HG02759 (cell line): ENCODE measurements around the gene PBX1.

Experiments
- ATAC-seq: cut with Tn5 transposase; IDR thresholded peaks from one replicate; pipeline ENCODE4 v1.9.1; 2021; ENCODE audit warnings: mild to moderate bottlenecking, moderate library complexity; ENCODE audit not compliant: unreplicated experiment

PBX1 gene

DNA sequence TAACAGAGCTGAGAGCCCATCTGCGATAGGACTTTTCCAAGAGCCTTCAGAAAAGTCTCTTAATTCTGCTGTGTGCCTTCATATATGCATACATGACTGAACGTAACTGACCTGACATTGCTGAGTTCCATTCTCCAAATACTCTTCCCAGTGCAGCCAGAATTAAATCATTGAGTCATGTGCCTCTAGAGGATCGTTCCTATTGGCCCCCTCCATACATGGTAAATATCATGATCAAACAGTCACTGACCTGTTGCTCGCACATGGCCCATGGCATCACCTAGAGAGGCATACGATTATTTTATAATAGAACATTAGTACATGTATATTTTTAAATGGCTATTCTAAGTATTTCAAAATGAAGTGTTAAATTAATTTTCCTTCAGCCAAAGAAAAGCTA, 186.8 kb downstream of the PBX1 start:
- ATAC-seq, result no peak

DNA sequence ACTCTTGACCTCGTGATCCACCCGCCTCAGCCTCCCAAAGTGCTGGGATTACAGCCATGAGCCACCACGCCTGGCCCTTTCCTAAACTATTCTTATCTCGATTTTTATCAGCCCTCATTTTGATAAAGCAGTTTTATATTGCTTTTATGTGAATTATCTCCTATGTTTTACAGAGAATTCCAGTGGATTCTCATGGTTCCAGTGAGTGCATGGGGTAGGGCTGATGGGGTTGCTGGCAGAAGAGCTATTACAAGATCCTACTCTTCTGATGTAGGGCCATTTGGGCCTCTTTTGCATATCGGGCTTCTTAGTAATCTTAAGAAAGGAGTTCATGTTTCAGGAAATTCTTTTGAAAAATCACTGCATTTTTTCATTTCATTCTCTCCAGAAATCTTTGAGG, 187.6 kb downstream of the PBX1 start:
- no peak for ATAC-seq

DNA sequence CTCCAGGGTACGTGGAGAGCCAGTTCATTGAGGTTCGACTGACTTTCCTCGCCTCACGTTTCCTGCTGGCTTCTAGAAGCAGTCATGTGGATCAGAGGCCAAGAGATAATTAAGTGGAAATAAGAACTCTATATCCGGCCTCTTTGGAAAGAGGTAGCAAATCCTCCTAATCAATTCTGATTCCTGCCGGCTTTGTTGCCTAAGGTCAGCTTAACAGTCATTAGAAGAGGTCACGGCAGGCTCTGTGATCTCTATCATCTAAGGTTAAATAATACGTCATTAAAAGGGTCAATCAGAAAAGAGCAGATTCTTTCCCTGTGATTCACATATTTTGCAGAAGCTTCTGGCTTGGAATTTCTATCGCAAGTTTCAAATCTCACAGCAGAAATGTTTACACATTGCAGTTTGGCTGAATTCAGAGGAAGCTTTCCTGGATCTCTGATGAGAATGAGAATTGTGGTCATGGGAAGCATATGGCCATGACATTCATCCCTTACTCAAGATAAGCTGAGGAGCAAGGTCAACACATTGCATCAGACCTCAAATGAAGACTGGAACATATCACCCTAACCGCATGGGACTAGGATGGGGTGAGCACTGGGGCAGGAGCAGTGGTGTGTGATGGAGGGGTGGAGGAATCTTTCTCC, 189.4 kb downstream of the PBX1 start:
- ATAC-seq, result no peak

DNA sequence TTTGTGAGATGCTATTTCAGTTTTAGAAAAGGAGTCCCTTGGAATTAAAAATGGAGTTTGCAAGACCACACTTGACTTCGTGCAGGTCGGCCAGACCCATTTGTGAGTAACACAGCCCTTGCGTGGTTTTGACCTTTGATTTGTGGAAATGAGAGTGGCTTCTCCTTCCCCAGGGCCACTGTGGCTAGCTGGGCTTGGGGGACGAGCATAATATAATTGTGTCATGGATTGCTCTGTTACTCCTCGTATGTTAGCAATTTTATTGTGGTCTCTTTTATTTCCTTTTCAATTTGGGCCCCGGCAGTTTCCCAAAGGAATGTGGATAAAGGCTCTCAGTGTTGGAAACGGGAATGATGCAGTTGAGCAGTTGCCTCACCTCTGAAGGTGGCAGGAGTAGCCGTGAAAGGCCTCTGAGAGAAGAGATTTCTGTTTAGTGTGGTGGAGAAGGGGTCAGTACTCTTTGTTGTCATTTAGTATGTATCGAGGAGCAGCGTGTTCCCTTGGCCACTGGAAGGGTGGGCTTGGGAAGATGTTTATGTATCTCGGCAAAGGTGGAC, 194.6 kb downstream of the PBX1 start:
- ATAC-seq, result no peak

DNA sequence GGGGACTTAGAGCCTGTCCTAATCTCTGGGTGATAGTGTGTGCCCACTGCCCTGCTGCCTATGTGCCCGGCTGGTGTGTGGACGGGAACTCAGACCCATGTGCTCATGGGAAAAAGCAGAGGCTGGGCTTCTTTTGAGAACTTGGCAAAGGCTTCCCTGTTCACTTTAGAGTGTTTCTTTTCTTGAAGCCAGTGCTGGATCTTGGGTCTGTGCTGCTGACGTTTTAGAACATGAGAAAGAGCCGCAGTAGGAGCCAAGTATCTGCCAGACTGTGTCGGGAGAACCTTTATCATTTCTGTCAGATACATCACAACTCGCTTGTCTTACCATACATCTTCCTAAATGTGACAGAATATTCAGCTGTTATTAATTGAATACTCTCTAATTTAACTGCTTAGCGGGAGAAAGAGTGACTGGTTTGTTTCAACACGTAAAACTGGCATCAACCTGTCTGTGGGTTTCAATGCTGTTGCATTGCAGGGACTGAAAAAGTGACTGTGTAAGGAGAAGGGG, 195.2 kb downstream of the PBX1 start:
- no peak for ATAC-seq

DNA sequence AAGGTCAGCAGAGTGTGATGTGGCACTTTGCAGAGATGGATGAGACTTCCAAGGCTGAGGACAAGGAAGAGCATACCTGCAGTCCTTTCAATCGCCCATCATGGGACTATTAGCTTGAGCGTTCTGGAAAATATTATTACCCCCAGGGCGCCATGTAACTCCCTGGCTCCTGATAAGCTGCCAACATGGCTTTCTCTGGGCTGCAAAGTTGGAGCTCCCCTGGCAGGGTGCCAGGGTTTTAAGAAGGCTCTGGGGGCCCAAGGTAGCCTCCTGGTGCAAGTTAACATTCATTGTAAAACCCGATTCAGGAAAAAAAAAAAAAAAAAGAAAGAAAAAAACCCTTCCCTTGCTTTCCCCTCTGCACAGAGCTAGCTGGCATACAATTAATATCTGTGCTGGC, 196.7 kb downstream of the PBX1 start:
- no peak for ATAC-seq

DNA sequence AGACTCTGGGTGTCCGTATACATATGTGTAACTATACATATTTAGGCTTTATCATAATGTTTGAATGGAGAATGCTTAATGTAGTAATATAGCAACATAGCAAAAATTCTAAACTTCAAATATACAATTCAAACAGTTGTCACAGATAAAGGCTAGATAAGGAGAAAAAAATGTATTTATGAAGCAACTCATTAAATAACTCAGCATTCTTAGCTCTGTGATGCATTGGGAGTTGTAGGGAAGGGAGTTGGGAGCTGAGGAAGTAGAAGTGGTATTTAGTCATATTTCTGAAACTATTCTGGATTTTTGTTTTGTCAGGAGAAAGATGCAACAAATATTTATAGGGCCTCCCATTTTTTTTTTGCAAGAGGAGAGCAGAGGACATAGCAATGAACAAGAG, 197.8 kb downstream of the PBX1 start:
- no peak for ATAC-seq

DNA sequence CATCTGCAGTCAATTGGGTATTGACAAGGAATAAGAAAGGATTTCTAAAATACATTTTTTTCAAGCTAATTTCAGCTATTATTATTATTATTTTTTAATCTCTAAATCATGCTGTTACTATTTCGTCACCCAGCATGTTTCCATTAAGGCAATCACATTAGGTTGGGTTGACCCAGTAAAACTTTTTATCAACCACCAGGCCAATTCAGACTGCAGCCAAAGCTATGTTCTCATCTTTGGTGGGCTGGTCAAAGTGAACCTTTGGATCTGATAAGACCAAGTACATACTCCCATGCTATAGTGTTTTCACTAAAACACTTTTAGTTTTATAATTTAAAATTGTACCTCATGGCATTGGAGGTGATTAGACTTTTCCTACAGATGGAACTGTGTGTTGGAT, 198.6 kb downstream of the PBX1 start:
- no peak for ATAC-seq

DNA sequence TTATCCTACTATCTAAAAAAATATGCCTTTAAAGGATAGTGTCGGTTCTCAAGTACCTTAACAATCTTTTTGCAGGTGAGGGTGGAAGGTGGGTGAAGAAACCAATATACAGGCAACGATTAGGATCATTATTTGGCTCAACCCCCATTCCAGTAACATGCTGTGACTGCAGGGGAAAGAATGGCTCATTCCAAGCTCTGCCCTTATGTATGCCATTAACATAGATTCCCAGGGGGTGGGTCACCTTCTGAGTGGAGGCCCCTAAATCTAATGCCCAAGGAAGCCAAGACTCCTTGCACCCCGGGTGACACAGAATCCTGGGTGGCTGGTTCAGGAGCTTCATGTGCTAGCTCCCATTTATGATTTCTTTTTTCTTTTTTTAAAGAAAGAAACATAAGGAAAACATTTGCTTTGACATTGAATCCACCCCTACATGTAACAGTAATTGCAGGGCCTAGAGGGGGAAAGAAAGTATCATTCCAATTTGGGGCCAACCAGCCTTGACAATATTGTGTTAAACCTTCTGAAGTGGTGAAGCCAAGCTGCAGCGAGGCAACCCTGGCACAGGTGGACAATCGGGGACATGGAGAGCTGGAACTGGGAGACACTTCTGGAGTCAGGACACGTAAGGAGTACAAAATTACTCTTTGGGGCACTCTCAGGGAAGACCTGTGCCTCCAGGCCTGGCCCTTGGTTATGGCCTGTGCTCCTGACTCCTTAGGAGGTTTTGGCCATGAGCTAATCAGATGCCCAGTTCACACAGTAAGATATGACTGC, 200.3 kb downstream of the PBX1 start:
- ATAC-seq, result no peak

DNA sequence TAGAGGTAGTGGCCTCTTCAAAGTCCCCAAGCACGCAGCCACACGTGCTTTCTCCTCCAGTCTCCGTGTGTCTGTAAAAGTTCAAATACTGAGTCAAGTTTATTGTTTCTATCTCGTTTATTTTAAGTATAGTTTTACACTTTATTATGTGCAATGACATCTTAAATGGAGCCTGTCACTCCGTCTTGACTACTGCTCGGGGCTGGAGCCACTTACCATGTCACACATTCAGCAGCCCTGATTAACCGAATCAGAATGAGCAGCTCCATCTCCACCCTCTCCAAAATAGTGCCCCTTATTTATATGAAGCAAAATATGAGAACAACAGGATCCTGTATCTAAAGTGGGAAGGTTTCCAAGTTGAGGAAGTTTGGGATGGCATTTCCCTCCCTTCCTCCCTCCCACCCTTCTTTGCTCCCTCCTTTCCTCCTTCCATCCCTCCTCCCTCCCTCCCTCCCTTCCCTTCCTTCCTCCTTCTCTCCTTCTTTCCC, 201.0 kb downstream of the PBX1 start:
- ATAC-seq, result no peak

DNA sequence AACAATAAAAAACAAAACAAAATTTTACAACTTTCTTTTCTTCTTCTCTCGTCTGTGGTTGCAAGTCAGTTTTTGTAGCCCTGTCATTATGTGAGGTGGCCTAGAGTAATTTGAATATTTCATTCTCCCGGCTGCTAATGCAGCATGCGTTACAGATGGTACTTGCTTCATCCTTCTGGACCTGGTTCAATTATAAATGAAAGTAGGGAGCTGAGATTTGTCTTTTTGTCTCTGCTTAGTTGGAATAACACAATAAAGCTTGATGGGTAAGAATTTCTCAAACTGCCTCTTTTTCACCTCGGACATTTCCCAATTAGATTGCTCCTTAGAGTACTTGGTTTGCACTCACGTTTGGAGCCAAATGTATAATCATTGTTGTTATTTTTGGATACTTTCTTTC, 201.6 kb downstream of the PBX1 start:
- no peak for ATAC-seq

DNA sequence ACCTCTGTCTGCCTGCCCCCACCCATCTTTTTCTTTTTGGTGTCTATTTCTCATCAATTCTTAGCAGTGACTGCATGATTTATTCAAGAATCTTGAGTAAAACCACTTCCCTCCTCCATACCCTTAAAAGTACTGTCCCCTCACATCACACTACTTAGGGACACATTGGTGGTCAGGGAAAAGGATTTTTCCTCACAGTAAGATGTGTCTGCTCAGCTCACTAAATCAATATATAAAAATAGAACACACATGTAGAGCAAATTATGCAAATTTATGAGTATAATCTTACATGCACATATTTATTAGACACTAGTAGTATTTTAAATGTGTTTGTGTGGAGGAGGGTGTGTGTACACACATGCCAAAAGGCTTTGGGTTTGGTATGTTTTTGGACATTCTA, 202.0 kb downstream of the PBX1 start:
- no peak for ATAC-seq

DNA sequence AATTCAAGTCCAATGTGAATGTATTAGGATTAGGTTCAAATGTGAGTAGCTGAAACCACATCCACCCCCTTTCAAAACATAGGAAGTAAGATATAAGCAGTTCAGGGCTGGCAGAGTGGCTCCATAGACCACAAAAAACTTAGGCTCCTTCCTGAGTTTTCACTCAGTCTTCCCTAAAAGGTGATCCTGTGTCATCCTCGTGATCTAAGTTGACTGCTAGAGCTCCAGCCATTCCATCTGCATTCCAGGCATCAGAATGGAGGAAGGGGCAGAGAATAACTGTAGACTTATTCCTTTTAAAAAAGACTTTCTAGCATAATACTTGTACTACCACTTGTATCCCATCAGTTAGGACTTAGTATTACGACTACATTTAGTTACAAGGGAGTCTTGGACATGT, 204.1 kb downstream of the PBX1 start:
- ATAC-seq, result no peak

DNA sequence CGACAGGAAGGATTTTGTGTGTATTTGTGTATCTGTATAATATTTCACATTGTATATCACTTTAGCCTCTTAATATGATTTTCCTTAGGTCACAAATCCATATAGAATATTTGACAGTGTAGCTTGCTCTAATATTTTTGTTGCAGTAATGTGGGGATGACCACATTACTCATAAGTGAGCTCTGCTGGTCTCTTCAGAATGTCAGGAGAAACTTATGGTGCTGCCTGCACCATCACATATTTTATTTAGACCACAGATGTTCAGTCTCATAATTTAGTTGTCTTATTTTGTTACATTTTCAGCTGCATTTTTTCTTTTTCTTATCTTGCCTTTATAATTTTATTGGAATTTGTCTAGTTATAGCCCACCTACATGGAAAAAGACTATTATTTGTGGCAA, 205.3 kb downstream of the PBX1 start:
- no peak for ATAC-seq

DNA sequence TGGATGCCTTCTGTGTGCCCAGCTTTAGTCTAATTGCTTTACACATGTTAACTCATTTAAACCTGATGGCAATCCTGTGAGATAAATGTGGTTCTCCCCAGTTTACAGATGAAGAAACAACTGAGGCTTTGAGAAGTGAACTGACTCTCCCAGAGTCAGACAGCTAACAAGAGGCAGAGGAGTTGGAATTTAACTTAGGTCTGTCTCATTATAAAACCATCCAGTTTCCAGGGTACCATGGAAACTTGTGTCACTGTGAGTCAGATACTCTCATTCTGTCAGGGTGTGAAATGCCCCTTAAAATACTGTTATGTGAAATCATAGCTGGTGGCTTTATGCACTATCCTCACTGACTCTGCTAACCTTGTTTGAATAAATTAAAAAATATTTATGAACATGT, 206.6 kb downstream of the PBX1 start:
- ATAC-seq, result no peak

DNA sequence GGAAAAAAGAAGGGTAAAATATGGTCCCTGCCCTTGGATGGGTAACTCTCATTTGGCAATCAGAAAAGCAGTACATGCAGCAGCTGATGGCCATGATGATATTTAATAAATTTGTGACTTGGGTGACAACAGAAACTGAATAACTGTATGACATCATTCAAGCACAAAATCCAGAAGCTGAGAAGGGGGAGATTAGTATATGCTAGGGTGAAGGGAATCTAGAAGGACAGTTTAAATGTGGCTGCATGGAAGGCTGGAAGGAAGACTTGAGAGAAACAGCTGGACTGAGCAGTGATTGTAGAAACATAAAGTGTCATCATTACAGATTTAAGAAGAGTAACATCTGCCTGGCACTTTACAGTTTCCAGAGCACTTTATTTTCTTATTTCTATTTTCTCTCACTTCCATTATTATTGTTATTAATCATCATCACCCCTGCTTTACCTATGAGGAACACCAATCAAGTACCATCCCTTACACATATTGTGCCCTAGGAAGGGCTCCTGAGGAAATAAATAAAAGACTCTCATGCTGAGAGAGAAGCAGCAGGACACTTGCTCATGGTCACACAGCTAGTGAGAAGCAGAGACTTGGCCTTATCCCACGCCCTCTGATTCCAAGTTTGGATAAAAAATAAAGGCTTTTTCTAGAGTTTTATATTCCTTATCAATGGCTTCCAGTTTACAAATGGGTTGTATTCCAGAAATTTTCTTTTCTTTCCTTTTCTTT, 207.2 kb downstream of the PBX1 start:
- ATAC-seq, result no peak

DNA sequence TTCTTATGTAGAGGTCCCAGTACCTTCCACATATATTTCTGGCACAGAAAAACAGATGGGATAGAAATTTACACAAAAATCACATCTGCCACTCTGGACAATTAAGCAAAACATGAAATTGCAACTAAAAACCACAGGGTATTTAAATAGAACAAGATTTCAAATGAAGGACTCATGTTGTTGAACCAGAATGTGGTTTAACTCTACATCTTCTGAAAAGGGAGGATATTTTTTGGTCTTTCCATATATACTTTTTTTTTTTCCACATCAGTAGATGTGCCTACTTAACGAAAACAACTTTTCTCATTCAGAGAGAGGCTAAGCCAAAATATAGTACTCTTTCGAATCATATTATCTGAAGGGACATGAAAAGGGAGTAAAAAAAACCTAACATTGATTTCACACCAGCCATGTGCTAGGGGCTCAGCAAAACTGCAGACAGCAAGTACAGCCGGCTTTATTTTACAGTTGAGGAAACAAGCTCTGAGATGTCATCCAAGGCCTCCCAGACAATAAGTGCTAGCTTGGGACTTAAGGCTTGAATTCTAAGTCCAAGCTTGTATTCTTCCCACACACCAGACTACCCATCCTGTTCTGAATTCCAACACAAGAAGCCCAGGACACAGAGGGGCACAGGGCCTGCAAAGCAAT, 208.9 kb downstream of the PBX1 start:
- ATAC-seq, result no peak

DNA sequence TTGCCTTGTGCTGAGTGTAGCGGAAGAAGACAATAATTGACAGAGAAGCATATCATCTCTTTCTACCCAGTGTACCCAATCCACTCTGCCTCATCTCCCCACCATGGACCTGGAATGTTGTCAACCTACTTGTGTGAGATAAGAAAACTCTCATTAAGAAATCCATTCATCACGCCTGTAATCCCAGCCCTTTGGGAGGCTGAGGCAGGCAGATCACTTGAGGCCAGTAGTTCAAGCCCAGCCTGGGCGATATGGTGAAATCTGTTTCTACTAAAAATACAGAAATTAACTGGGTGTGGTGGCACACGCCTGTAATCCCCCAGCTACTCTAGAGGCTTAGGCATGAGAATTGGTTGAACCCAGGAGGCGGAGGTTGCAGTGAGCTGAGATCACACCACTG, 209.6 kb downstream of the PBX1 start:
- no peak for ATAC-seq

DNA sequence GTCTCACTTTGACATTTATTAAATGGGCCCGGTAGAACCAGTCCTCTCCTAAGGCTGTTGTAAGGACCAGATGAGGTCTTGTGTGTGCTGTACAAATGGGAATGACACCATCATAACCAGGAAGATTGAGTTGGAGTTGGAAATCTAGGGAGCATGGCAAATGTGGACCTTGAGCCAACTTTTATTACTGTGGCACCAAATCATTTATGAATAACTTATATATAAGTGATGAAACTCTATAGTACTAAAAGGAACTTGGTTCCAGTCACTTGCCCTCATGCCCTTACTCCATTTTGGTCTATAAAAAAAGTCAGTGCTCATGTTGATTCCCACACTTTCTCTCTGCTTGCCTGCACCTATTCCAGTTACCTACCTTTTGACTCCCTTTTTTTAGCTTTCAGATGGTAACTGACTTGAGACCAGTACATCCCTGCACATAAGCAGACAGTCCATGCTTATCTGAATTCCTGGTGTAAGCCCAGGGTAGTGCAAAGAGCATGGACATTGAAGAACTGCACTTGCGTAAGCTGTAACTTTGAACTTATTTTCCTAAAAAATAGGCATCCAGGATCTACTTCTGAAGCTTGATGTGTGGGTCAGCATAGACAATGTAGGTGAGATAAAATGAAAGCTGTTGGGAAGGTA, 210.6 kb downstream of the PBX1 start:
- ATAC-seq, result no peak

DNA sequence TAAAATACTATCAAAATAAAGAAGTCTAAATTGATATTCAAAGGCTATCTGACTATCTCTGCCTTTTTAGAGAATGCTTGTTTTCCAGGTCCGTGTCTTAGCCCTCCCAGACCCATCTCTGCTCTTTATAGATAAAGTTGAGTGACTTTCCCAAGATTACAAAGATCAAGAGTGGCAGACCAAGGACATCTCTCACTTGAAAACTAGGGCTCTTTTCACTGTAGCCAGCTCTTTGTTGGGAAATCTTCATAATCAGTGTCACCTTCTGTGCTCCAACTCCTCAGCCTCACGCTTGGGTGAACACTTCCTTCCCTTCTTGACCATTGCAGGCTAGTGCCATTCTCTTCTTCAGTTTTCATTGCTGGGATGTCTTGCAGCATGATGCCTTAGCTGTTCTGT, 211.1 kb downstream of the PBX1 start:
- ATAC-seq, result no peak
